HG02870 (cell line): ENCODE data around the gene COL6A3.
"Not testable (repeated sequence)": the region's sequence is repeated elsewhere in the genome, so short reads cannot be mapped to it uniquely, and the experiment has no call there.

Source experiments
- ATAC-seq: cut with Tn5 transposase; IDR thresholded peaks from one replicate; pipeline ENCODE4 v1.9.1; 2021; ENCODE audit warnings: mild to moderate bottlenecking, moderate library complexity; ENCODE audit not compliant: unreplicated experiment

Gene COL6A3

DNA sequence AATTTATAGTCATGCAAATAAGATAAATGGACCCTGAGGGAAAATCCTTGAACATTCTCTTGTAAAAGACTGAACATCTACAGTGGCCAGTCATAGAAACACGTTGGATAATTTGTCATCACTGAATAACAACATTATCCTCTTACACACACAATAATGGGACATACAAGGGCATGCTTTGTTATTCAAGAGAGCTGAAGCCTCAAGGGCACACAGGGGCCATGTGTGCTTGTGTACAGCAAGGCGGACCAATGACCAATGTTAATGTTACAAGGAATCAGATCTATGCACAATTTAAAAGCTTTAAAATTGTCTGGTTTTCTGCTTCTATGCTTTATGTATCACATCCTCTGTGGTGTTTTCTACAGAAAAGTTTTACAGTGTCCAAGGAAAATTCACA, 23.7 kb downstream of the COL6A3 start:
- ATAC-seq: no peak

DNA sequence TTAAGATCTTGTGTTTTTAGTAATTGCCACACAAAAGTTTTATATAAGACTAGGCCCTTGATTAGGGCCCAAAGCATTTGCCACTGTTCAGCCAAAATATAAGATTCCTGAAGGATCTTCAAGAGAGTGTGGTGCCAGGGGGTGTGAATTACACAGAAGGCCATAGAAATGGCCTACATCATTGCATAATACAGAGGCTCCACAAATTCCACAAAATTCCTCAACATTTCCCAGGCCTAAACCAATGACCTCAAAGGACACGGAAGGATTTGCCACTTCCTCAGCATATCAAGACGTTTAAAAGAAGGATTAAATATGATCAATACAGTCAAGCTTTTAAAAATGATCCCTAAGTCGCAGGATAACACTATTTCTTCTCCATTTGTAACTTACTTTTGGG, 24.1 kb downstream of the COL6A3 start:
- ATAC-seq: no peak

DNA sequence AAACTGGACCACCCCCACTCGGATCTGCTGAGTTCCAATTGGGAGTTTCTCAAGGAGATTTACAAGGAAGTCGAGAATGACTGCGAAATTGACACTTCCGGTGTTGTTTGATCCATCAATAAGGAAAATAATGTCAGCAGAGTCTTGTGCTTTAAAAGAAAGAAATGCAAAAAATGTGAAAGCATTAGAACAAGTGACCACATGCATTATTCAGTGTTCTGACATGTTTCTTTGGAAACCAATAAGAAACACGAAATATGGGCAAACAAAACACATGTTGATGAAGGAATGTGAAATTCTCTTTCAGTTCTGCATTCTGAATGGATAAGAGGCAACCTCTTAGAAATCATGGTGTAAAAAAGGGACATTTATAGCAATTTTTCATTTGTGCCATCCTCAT, 25.9 kb downstream of the COL6A3 start:
- ATAC-seq: no peak

DNA sequence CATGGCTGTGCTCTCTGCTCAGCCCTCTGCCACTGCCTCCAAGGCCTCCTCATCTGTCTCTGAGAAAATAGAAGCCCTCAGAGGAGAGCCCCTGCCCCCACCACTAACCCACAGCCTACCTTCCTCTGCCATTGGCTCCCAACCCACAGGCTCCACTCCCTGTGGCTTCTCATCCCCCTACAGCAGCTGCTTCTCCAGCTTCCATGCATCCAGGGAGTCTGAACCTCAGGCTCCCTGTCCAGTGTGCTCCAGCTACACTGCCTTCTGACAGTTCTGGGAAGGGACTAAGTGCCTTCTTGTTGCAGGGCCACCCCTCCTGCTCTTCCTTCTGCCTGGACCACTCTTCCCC, 29.3 kb downstream of the COL6A3 start:
- no peak for ATAC-seq

DNA sequence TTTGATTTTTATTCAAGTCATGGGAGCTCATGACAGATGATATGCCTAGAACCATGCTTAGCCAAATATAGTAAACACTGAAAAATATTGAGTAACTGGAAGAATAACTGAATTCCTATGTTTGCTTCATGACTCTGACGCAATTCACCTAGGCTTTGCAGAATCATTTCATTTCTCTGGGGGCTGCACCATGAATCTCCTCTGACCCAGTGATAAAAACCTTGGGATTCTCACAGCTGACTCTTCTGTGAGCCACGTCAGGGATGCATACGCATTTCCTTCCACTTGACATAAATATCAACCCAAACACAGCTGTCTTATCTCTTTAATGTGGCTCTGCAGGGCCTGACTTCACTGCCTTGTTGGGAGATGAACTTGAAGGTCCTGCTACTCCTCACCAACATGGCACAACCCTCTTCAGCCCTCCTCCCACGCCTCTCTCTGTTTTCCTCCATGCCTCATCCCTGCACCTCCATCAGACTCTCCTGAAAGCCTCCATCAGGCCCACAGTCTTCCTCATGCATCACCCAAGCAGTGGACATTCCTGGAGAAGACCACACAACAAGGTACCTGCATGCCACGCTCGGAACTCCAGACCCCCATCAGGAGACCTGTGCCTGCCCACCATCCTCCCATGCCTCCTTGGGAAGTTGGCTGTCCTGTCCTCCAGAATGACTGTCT, 29.8 kb downstream of the COL6A3 start:
- no peak for ATAC-seq

DNA sequence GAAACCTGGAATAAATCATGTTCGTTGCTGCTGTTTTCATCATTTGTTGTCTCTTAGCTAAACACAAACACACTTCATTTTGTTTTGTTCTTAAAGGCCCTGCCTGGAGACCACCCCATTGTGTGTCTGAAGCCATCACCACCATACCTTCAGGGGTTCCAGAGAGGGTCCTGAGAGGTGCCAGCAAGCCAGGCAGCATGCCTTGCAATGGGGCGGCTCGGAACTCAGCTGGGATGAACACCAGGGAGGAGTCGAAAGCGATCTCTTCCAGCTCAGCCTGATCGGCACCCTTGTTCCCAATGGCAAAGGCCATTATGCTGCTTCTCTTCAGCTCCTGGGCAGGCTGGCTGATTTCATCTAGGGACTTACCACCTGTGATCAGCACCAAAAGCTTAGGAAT, 33.2 kb downstream of the COL6A3 start:
- no peak for ATAC-seq

DNA sequence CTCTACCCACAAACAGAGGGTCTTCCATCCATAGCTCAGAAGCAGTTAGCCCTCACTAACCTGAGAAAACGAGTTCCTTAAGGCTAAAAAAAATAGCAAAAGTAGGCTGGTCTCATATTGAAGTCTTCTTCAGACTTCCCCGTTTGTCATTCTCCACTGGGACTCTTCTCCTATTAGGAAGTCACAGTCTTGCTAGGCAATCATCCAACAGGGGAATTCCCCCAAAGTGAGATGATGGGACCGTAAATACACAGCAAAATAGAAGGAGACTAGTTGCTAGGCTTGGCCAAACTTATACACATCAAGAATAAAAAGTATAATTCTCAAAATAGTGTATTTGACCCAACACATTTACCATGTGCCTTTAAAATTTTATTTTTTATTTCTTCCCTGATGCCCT, 34.3 kb downstream of the COL6A3 start:
- ATAC-seq: no peak

DNA sequence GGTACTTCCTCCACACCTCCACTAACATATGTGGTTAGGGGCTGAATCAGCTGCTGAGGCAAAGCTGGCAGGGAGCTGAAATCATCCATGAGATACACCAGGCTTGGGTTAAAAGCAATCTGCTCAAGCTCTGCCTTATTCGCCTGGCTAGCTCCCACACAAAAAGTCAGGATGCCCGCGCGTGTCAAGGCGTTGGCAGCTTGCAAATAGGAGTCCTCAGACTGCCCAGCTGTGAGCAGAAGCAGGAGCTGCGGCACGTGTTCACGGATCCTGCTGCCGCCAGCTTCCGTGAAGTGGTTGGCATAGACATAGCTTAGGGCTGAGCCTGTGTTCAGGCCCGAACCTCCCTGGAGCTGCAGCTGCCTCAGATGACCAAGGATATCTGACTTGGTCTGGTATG, 35.3 kb downstream of the COL6A3 start:
- ATAC-seq: no peak

DNA sequence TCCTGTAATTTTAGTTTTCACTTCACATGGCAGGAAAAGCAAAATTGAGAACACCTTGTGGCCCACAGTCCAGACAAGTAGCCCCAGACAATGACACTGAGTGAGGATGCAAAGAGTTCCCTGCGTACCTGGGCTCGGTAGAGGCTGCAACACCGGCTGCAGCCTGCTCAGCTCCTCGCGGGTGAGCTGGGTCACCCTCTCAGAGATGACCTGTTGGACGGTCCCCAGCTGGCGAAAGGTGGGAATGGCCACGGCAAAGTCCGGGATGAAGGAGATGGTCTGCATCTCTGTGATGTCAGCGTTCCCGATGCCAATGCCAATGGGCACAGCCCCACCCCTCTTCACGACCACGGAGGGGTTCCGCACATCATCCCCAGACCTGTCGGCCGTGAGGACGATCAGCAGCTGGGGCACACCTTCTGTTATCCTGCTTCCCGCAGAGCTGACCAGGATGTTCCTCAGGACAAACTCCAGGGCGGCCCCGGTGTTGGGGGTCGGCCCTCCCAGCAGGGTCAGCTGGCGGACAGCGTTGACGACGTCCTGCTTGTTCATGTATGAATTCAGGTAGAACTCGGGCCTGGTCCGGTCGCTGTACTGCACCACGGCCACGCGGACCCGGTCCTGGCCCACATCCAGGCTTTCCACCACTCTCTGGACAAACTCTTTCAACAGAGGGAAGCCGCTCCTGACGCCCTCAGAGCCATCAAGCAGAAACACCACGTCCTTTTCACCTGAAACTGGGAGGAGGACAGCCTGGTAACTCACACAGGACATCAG, 39.5 kb downstream of the COL6A3 start:
- ATAC-seq: no peak

DNA sequence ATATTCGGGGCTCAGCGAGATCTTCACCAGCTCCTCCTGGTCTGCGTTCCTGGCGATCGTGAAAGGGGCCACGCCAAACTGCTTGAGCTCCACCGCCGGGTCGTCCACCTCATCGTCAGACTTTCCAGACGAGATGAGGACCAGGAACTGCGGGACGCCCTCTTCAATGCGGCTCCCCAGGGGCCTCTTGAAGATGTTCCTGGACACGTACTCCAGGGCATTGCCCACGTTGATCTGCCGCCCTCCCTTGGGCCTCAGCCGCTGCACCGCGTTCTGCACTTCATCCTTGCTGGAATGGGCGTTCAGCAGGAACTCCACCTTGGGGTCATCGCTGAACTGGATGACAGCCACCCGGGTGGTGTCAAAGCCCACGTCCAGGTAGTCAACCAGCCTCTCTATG, 42.1 kb downstream of the COL6A3 start:
- ATAC-seq: no peak

DNA sequence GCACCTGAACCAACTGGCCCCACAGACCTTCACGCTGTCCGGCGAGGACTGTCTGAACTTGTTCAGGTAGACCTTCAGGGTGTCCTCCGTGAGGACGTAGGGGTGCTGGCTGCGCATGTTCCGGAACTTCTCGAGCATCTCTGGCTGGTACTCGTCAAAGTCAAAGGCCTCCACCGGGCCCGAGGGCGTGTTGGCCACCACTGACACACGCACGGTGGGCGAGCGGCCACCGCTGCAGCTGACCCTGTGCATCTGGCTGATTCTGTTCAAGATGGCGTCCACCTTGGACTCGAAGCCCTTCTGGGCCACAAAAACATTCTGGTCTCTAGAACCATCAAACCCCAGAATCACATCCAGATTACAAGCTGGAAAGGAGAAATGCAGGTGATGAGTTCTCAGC, 48.3 kb downstream of the COL6A3 start:
- ATAC-seq: no peak

DNA sequence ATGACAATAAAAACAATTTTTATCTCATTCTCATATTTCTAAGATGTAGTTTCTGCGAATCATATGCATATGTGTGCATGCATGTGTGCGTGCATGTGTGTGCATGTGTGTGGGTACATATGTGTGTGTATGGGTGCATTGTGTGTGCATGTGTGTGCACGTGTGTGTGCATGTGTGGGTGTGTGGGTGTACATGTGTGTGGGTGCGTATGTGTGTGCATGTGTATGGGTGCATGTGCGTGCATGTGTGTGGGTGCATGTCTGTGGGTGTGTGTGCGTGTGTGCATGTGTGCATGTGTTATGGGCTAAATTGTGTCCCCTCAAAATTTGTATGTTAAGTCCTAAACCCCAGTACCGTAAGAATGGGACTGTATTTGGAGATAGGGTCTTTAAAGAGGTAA, 49.3 kb downstream of the COL6A3 start:
- ATAC-seq: no peak

DNA sequence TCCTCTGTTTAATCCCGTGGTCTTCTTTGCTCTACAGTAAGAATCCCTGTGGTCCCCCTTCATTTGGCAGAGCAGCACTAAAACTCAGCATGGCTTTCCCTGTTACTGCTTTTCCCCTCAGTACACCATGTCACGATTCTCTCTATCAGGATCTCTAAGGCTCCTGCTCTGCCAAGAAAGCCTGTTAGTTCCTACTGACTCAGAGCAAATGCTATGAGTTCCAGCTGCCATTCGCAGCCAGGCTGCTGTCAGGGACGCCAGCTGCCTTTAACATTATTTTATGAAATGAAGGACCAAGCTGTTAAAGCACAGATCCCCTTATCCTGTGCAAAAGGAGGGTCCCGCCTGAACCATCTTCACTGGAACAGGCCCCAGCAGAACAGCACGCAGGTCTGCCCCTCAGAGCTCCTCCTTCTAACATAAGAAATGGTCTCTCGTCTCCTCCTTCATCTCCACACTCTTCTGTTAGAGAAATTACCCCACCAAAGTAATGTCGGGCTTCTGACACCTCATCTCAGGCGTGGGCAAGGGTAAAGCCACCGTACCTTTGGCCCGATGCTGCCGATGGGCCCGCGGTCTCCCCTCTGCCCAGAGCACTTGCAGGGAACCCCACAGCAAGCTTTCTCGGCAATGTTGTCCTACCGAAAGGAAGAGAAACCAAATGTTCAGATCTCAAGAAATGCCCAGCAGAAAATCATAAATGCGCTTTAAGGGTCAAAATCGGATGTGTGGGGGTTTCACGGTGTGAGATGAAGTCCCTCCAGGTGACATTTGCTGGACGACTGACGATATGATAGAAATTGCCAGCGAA, 52.6 kb downstream of the COL6A3 start:
- ATAC-seq: no peak

DNA sequence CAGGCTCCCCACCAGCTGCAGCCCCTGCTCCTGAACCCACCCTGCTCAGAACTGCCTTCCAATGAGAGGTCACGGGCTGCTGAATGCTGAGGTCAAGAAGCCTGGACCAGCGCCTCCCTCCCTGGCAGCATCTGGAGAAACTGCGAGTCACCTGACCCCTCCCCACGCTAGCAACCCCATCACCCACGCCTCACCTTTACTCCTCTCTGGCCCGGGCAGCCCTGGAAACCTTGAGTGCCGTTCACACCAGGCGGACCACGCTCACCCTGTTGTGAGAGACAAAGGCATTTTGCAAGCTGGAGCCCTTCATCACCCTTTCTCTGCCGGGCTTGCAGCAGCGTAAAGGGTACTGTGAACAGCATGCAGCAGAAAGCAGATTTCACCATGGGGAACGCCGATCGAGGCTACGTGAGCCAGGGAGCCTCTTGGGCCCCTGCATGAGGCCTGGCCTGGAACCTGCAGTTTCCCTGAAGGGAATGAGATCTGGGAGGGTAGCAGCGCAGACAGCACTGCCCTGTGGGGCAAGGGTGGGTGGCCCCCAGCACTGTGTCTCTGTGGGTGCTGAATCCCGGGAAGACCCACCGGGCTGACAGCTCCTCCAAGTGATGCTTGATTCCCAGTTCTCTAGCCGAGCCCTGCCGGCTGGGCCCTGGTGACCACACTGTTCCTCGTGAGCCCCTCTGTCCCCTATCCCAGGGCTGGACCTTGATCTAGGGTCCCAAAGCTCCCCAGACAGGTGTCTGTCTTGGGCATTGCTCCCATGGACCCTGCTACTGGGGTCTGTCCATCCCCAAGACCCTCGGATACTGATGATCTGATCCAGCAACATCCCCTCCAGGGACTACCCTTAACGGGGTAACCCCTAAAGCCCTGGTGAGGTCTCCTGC, 53.8 kb downstream of the COL6A3 start:
- no peak for ATAC-seq

DNA sequence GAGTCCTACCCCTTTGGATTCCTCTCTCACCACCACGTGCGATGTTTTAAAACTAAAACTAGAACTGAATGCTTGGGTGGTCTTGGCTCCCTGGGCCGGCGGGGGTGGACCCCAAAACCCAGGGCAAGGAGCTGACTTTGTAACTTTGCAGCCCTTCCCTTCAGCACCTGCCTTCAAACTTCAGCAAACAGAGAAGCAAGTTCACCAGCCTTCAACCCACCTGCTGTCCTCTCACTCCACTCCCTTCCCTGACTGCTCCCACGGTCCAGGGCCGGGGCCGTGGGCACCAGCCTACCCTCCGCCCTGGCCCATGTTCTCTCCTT, 54.5 kb downstream of the COL6A3 start:
- ATAC-seq: no peak

DNA sequence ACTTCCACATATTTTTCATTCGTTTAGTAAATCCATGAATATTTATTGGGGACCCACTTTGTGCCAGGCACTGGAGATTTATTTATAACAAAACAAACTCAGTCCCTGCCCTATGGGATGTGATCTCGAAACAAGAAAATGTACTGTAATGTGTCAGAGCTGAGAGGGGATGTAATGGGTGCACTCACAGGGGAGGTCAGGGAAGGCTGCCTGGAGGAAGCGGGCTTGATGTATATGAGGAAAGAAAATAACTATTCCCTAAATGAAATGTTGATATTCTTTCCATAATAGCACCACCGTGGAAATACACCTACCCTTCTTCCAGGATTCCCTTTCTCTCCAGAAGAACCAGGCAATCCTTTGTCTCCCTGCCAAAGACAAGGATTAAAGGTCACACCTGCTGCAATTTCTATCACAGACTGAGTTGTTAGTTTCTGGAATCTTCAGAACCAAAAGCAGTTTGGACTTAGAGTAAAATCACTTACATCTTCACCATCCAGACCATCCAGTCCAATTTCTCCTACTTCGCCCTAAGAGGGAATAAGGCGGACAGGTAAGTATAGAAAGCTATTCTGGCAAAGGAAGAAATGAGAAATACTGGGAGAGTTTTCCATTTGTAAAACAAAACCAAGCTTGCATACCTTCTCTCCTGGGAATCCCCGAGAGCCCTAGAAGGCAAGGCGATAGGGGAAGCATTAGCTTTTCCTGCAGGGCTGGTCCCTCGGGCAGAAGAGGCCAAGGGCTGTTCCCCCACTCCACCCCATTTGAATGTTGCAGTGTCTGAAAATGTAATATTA, 55.0 kb downstream of the COL6A3 start:
- ATAC-seq: no peak

DNA sequence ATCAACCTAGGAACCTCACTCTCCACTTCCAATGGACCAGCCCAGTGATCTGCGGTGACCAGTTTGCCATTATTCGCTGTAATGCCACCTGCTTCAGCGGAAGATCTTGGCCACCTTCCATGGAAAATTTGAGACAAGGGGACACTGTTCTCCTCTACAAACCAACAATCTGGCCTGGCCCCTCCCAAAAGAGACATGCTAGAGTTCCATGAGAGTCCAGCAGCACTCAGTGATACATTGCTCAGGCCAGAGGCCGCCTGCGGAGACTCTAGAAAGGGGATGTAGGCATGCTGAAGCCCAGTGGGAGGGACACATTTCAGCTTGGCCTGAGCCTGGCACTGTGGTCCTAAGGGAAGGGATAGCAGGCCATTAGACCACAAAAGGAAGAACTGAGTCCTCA, 58.3 kb downstream of the COL6A3 start:
- no peak for ATAC-seq

DNA sequence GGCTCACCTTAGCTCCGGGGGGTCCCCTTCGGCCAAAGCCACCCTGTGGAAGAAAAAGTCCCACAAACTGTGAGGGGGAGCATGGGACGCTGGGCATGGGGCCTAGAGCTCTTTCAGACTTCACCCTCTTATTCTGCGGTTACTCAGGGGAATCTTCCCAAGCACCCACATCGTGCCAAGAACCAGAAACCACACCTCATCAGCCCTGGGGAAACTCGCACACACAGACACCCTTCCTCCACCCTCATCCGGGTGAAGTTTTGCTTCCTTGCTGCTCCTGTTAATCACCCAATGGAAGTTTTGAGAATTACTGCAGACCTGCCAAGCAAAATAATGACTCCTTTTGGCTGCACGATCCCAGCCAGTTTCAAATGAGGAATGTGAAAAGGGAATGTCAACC, 59.1 kb downstream of the COL6A3 start:
- no peak for ATAC-seq

DNA sequence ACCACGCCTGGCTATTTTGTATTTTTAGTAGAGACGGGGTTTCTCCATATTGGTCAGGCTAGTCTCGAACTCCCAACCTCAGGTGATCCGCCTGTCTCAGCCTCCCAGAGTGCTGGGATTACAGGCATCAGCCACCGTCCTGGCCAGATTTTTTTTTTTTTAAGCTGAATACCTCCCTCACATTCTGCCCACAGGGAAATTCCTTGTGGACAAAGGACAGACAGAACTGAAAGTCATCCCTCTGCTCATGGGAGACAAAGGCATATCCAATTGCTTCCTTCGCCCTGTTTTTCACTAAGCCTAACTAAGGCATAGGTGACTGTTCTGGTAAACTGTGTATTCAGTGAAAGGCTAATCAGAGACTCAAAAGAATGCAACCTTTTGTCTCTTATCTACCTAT, 59.8 kb downstream of the COL6A3 start:
- ATAC-seq: not testable (repeated sequence)

DNA sequence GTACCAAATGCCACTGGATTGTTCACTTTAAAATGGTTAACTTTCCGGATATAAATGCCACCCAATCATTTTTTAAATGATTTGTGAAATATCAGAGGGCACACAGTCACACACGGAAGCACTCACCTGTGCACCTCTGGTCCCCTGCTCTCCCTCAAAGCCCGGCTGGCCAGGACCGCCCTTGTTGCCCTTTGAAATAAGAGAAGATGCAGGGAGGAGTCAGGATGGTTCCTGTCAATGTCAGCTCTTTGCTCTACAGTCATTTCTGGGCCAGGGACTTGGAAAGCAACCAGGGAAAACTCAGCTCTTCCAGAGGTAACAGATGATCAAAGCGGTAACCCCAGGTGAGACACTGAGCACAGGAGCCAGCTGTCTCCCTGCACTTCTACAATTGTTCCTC, 60.7 kb downstream of the COL6A3 start:
- no peak for ATAC-seq
